HCT116 (cell line): Measurements from ENCODE around the gene EML3. TPM values are rescaled to one million over a fixed set of nuclear protein-coding genes. Genes with fewer than 3 reads are reported as not detected.

Experiments used
- ATAC-seq: fragments of 200-7000 bp; cut with Tn5 transposase; 2 replicates; pipeline ENCODE4 v1.9.1; 2020; ENCODE audit warnings: mild to moderate bottlenecking, moderate library complexity
- BruUV-seq: library from RNA; stranded (reverse); fragments of 400-500 nt; replicated peaks from 2 replicates; lab custom pipeline; 2021; lab: Mats Ljungman, UMichigan
- CTCF ChIA-PET: fragments of 300-600 bp; sonication (Branson Sonifier 250); formaldehyde crosslinking; loops from one replicate; lab custom pipeline; 2021; ENCODE audit warnings: antibody characterized with exemption; lab: Charles Lee
- POLR2A ChIA-PET: fragments of 300-600, 350-600 bp; sonication (Branson Sonifier 250); formaldehyde crosslinking; loops from one replicate; lab custom pipeline; 2021; ENCODE audit warnings: antibody characterized with exemption; lab: Charles Lee
- RAD21 ChIA-PET, 2 experiments: fragments of 300-600 bp; sonication (Branson Sonifier 250); formaldehyde crosslinking; loops; one replicate each; lab custom pipeline; 2023; ENCODE audit warnings: low total read pairs in 2 of 2; ENCODE audit not compliant: uncharacterized antibody in 2 of 2, unreplicated experiment in 2 of 2, low non-redundant PET in 1 of 2; lab: Charles Lee
- DNase-seq: peaks from one replicate; pipeline ENCODE4 v3.0.0-alpha.2; 2010; ENCODE audit warnings: low read depth, low spot score
- H2AFZ ChIP-seq: fragments of 200-600 bp; shearing (Covaris generic), sonication (generic); 2 replicates; pipeline ENCODE4 v1.6.1; 2017; ENCODE audit warnings: low read depth, mixed run types, mixed read lengths, antibody characterized with exemption, low read length; ENCODE audit not compliant: poor library complexity, severe bottlenecking
- H3K27ac ChIP-seq: 2 replicates; pipeline ENCODE4 v1.5.1; 2012; ENCODE audit warnings: low read depth, low read length
- H3K27me3 ChIP-seq: fragments of 200-600 bp; sonication (generic); 2 replicates; pipeline ENCODE4 v1.6.1; 2016; ENCODE audit warnings: mixed run types, low read length, mixed read lengths; ENCODE audit not compliant: insufficient read depth
- H3K36me3 ChIP-seq, 2 experiments: fragments of 200-500 bp in 1 of 2; fragments of 200-600 bp in 1 of 2; sonication (Bioruptor generic) in 1 of 2; sonication (generic) in 1 of 2; 2 replicates each; pipeline versions ENCODE4 v1.5.1 to v1.6.1; 2014 to 2016; ENCODE audit warnings: low read length in 2 of 2, inconsistent platforms in 1 of 2, mixed read lengths in 1 of 2, mixed run types in 1 of 2; ENCODE audit not compliant: insufficient read depth in 2 of 2, control insufficient read depth in 1 of 2
- H3K4me1 ChIP-seq, 2 experiments: fragments of 200-600 bp in 1 of 2; sonication (generic) in 1 of 2; 2 replicates each; pipeline versions ENCODE4 v1.5.1 to v1.6.1; 2012 to 2017; ENCODE audit warnings: low read length in 2 of 2, inconsistent platforms in 1 of 2, mild to moderate bottlenecking in 1 of 2, mixed read lengths in 1 of 2, mixed run types in 1 of 2, moderate library complexity in 1 of 2; ENCODE audit not compliant: insufficient read depth in 2 of 2, control insufficient read depth in 1 of 2
- H3K4me2 ChIP-seq: fragments of 200-600 bp; sonication (generic); 2 replicates; pipeline ENCODE4 v1.6.1; 2017; ENCODE audit warnings: mixed run types, low read length, mixed read lengths
- H3K4me3 ChIP-seq, 2 experiments: fragments of 200-600 bp in 1 of 2; sonication (generic) in 1 of 2; replicated peaks in 1 of 2; 2 replicates each; pipeline ENCODE4 v1.5.1; 2011 to 2016; ENCODE audit warnings: low read length in 2 of 2, control low read depth in 1 of 2, low read depth in 1 of 2, mild to moderate bottlenecking in 1 of 2, mixed read lengths in 1 of 2, mixed run types in 1 of 2
- H3K79me2 ChIP-seq: fragments of 200-600 bp; sonication (generic); 2 replicates; pipeline ENCODE4 v1.6.1; 2017; ENCODE audit warnings: mild to moderate bottlenecking, mixed run types, low read length, moderate library complexity, mixed read lengths; ENCODE audit not compliant: insufficient read depth
- H3K9ac ChIP-seq: fragments of 200-600 bp; sonication (generic); 2 replicates; pipeline ENCODE4 v1.6.1; 2016; ENCODE audit warnings: low read length, mixed read lengths
- H3K9me2 ChIP-seq: fragments of 200-600 bp; sonication (generic), shearing (Covaris generic); 2 replicates; pipeline ENCODE4 v1.6.1; 2017; ENCODE audit warnings: mixed run types, mild to moderate bottlenecking, moderate library complexity; ENCODE audit not compliant: insufficient read depth
- H3K9me3 ChIP-seq, 2 experiments: fragments of 200-500 bp in 1 of 2; fragments of 200-600 bp in 1 of 2; sonication (Bioruptor generic) in 1 of 2; sonication (generic) in 1 of 2; 2 replicates each; pipeline ENCODE4 v1.6.1; 2014 to 2017; ENCODE audit warnings: low read length in 2 of 2, mixed read lengths in 2 of 2, inconsistent platforms in 1 of 2, low read depth in 1 of 2, mild to moderate bottlenecking in 1 of 2, mixed run types in 1 of 2, moderate library complexity in 1 of 2; ENCODE audit not compliant: control insufficient read depth in 1 of 2, insufficient read depth in 1 of 2
- H4K20me1 ChIP-seq: fragments of 200-600 bp; sonication (generic), shearing (Covaris generic); 2 replicates; pipeline ENCODE4 v1.6.1; 2017; ENCODE audit warnings: mixed run types, mild to moderate bottlenecking, moderate library complexity; ENCODE audit not compliant: insufficient read depth
- CEBPB ChIP-seq: IDR thresholded peaks from 2 replicates; pipeline ENCODE4 v1.6.1; 2012; ENCODE audit warnings: low read depth
- ELF1 ChIP-seq: IDR thresholded peaks from 2 replicates; pipeline ENCODE4 v1.6.1; 2012; ENCODE audit warnings: low read depth, borderline replicate concordance
- FOSL1 ChIP-seq: IDR thresholded peaks from 2 replicates; pipeline ENCODE4 v1.6.1; 2012; ENCODE audit warnings: low read depth
- JUND ChIP-seq: IDR thresholded peaks from 2 replicates; pipeline ENCODE4 v1.6.1; 2012
- POLR2A ChIP-seq: IDR thresholded peaks from 2 replicates; pipeline ENCODE4 v1.7.0; 2011; ENCODE audit warnings: borderline replicate concordance; ENCODE audit not compliant: insufficient read depth, insufficient read length; ENCODE audit errors: extremely low read depth
- POLR2AphosphoS5 ChIP-seq: IDR thresholded peaks from 2 replicates; pipeline ENCODE4 v1.6.1; 2011; ENCODE audit warnings: mild to moderate bottlenecking, low read depth, low read length, moderate library complexity
- intact Hi-C: fragments of 100-400 bp; cut with micrococcal nuclease; formaldehyde crosslinking; loops from 2 replicates; pipeline ENCODE4 v1.10.0; 2022
- total RNA-seq: library from RNA; stranded (reverse); gene quantifications from one replicate; pipeline ENCODE4 v1.2.1, GENCODE V29; 2021; ENCODE audit not compliant: unreplicated experiment
- TF ChIP-seq, protein P1 (sequence below): IDR thresholded peaks from 2 replicates; pipeline ENCODE4 v1.6.1; 2012
- TF ChIP-seq, protein P2 (sequence below), 3 experiments: fragments of 200-600 bp in 1 of 3; sonication (generic) in 1 of 3; IDR thresholded peaks in 2 of 3; conservative IDR thresholded peaks in 1 of 3; 2 replicates each; pipeline ENCODE4 v1.5.1; 2012 to 2017; ENCODE audit warnings: low read depth in 2 of 3, low read length in 2 of 3, antibody characterized with exemption in 1 of 3, borderline replicate concordance in 1 of 3, control low read depth in 1 of 3, mild to moderate bottlenecking in 1 of 3, mixed read lengths in 1 of 3, mixed run types in 1 of 3, moderate library complexity in 1 of 3; ENCODE audit not compliant: insufficient read depth in 1 of 3
- TF ChIP-seq, protein P3 (sequence below): IDR thresholded peaks from 2 replicates; pipeline ENCODE4 v1.6.1; 2012; ENCODE audit warnings: low read depth

Gene EML3
- total RNA-seq, 1 experiment from 2014 or later = 124 TPM

DNA sequence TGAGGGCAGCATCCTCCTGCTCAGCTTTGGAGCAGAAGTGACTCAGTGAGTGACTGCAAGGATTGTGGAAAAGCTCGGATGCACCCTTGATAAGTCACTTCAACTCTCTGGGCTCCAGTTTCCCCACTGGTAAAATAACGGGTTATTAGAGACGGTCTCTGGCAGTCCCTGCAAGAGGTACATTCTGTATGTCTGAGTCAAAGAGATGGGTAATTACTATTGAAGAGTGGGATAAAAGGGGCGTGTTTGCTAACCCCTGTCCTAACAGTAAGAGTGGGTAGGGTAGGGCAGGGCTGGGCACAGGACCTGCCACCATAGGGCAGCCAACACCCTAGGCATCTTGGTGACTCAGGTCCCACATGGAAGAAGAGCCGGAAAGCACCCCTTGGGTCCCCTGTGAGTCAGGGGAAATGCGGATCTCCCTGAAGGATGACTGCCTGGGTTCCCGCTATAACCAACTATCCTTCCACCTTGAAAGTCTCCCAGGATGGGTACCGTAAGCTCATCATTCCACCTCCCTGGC lies 58.7 kb downstream of the EML3 start:
- Histone ChIP-seq H3K27ac (peak overlapping the region; percentile 99), H2AFZ (no peak overlapping the region), H3K9me3 (no peaks in the 10 kb centered on the region), H3K9ac (peak overlapping the region; percentile 81), H3K36me3 (peaks cover 4 to 5% of the 10 kb centered on the region in 2 experiments; a peak in 3 of 4 replicates), H3K9me2 (no peaks in the 10 kb centered on the region), H3K4me2 (peak overlapping the region; percentile 94), H3K27me3 (no peaks in the 10 kb centered on the region), H4K20me1 (no peaks in the 10 kb centered on the region; the same call in 1 of the 2 replicates), H3K4me3 (peak overlapping the region; percentile 36 to 52), H3K4me1 (peaks cover 70 to 87% of the 10 kb centered on the region in 2 experiments), H3K79me2 (peaks cover 15% of the 10 kb centered on the region)
- ChIA-PET POLR2A (interaction anchor here (1.1 to 2.1 kb wide), 9 partner anchors 7 to 287 kb away, joined by 4 to 15 read pairs (median 6); partner anchors contain the start of genes C11orf98, CSKMT, EEF1G and TUT1), RAD21 (interaction anchor here (1.1 to 2.3 kb wide), 3 partner anchors 11 to 129 kb away, joined by 3 to 8 read pairs (median 6); no protein-coding TSS in a partner anchor), CTCF (interaction anchor here (2.2 to 3.8 kb wide), 3 partner anchors 10 to 159 kb away, joined by 9 to 39 read pairs (median 30); no protein-coding TSS in a partner anchor)
- intact Hi-C loops = no loop called here
- TF ChIP-seq FOSL1 (no peak), CEBPB (no peak), POLR2AphosphoS5 (peak; percentile 37; the same call in 1 of the 2 replicates), JUND (no peak), POLR2A (no peak), ELF1 (no peak)
- TF ChIP-seq, protein P1, sequence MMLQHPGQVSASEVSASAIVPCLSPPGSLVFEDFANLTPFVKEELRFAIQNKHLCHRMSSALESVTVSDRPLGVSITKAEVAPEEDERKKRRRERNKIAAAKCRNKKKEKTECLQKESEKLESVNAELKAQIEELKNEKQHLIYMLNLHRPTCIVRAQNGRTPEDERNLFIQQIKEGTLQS = no peak
- TF ChIP-seq, protein P2, sequence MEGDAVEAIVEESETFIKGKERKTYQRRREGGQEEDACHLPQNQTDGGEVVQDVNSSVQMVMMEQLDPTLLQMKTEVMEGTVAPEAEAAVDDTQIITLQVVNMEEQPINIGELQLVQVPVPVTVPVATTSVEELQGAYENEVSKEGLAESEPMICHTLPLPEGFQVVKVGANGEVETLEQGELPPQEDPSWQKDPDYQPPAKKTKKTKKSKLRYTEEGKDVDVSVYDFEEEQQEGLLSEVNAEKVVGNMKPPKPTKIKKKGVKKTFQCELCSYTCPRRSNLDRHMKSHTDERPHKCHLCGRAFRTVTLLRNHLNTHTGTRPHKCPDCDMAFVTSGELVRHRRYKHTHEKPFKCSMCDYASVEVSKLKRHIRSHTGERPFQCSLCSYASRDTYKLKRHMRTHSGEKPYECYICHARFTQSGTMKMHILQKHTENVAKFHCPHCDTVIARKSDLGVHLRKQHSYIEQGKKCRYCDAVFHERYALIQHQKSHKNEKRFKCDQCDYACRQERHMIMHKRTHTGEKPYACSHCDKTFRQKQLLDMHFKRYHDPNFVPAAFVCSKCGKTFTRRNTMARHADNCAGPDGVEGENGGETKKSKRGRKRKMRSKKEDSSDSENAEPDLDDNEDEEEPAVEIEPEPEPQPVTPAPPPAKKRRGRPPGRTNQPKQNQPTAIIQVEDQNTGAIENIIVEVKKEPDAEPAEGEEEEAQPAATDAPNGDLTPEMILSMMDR (IDR thresholded peaks at IDR 0.05 in 2 of 3, conservative IDR thresholded peaks at IDR 0.05 in 1 of 3; ENCODE audit: borderline replicate concordance in 1 of 3, insufficient read depth in 1 of 3, low read depth in 2 of 3, low read length in 2 of 3) = no peak
- TF ChIP-seq, protein P3, sequence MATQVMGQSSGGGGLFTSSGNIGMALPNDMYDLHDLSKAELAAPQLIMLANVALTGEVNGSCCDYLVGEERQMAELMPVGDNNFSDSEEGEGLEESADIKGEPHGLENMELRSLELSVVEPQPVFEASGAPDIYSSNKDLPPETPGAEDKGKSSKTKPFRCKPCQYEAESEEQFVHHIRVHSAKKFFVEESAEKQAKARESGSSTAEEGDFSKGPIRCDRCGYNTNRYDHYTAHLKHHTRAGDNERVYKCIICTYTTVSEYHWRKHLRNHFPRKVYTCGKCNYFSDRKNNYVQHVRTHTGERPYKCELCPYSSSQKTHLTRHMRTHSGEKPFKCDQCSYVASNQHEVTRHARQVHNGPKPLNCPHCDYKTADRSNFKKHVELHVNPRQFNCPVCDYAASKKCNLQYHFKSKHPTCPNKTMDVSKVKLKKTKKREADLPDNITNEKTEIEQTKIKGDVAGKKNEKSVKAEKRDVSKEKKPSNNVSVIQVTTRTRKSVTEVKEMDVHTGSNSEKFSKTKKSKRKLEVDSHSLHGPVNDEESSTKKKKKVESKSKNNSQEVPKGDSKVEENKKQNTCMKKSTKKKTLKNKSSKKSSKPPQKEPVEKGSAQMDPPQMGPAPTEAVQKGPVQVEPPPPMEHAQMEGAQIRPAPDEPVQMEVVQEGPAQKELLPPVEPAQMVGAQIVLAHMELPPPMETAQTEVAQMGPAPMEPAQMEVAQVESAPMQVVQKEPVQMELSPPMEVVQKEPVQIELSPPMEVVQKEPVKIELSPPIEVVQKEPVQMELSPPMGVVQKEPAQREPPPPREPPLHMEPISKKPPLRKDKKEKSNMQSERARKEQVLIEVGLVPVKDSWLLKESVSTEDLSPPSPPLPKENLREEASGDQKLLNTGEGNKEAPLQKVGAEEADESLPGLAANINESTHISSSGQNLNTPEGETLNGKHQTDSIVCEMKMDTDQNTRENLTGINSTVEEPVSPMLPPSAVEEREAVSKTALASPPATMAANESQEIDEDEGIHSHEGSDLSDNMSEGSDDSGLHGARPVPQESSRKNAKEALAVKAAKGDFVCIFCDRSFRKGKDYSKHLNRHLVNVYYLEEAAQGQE = no peak
- BruUV-seq = no TSS peak
- ATAC-seq = peak; percentile 33
- peak; percentile 68 for DNase-seq
